ENCODE measurements around the gene RNF214. TPM values are rescaled to one million over a fixed set of nuclear protein-coding genes. Genes with fewer than 3 reads are reported as not detected.
A peak's percentile ranks its signal among the peaks of the same experiment; 100 is the strongest.

RNF214 gene
- total and polyA plus RNA-seq, 2 of the 13 experiments (the other 11 are each of a cell fraction or from before 2014, with no cell fraction given) = 10.7 to 12.6 TPM

DNA sequence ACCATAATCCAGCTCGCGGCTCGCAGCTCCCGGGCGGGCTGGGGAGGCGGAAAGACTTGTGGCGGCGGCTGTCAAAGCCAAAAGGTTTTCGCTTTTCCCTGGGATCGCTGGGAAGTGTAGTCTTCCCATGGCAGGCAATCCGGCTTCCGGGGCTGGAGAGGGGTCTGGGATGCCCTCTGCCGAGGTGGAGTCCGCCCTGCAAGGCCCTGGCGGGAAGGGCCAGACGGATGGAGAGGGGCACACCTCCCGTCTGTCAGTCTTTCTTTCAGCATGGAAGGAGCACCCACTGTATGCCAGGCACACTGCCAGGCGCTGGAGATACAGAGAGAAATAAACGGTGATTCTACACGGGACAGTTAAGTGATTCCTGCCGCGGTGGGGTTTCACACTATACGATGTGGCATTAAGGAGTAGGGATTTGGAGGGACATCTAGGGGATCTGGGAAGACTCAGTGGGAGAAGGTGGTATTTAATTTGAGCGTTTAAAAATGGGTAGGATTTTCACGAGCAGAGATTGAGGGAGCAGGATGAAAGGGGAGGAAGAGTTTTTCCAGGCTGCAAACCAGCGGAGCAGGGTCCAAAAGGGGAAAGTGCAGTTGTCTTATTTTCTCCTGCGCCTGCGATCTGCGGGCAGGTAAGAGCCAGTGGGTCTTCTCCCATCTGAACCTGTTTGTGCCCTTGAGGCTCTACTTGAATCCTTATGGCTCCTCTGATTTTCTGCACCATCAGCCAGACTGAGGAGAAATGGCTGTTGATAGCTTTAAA, 83.9 kb downstream of the RNF214 start, which contains the start of gene BACE1 (continued):
- TF ChIP-seq ZNF674 (CRISPR knock-in tag; IDR thresholded peaks at IDR 0.05; ENCODE audit: low read depth) (no peak), ZNF33A (CRISPR knock-in tag; IDR thresholded peaks at IDR 0.05; ENCODE audit: borderline replicate concordance) (no peak), HNF4G (IDR thresholded peaks at IDR 0.05; ENCODE audit: borderline replicate concordance, low read depth, low read length) (peak; percentile 33; the same call in 1 of the 2 replicates), HNF4G (CRISPR knock-in tag; IDR thresholded peaks at IDR 0.05; ENCODE audit: borderline replicate concordance, low read depth) (no peak), SUZ12 (IDR thresholded peaks at IDR 0.05; ENCODE audit: low read depth, low read length) (peak; percentile 46), KAT7 (CRISPR knock-in tag; IDR thresholded peaks at IDR 0.05; ENCODE audit: borderline replicate concordance) (no peak), ZNF776 (CRISPR knock-in tag; IDR thresholded peaks at IDR 0.05) (no peak), NPAS2 (CRISPR knock-in tag; IDR thresholded peaks at IDR 0.05; ENCODE audit: borderline replicate concordance) (no peak), GLI4 (CRISPR knock-in tag; IDR thresholded peaks at IDR 0.05; ENCODE audit: borderline replicate concordance) (peak; percentile 83; the same call in 1 of the 2 replicates), ASH2L (IDR thresholded peaks at IDR 0.05; ENCODE audit: insufficient read length, low read depth, low read length) (peak; percentile 66), FOXA1 (IDR thresholded peaks at IDR 0.05) (no peak), FOXA1 (CRISPR knock-in tag; IDR thresholded peaks at IDR 0.05) (no peak)
- TF ChIP-seq, protein P1, sequence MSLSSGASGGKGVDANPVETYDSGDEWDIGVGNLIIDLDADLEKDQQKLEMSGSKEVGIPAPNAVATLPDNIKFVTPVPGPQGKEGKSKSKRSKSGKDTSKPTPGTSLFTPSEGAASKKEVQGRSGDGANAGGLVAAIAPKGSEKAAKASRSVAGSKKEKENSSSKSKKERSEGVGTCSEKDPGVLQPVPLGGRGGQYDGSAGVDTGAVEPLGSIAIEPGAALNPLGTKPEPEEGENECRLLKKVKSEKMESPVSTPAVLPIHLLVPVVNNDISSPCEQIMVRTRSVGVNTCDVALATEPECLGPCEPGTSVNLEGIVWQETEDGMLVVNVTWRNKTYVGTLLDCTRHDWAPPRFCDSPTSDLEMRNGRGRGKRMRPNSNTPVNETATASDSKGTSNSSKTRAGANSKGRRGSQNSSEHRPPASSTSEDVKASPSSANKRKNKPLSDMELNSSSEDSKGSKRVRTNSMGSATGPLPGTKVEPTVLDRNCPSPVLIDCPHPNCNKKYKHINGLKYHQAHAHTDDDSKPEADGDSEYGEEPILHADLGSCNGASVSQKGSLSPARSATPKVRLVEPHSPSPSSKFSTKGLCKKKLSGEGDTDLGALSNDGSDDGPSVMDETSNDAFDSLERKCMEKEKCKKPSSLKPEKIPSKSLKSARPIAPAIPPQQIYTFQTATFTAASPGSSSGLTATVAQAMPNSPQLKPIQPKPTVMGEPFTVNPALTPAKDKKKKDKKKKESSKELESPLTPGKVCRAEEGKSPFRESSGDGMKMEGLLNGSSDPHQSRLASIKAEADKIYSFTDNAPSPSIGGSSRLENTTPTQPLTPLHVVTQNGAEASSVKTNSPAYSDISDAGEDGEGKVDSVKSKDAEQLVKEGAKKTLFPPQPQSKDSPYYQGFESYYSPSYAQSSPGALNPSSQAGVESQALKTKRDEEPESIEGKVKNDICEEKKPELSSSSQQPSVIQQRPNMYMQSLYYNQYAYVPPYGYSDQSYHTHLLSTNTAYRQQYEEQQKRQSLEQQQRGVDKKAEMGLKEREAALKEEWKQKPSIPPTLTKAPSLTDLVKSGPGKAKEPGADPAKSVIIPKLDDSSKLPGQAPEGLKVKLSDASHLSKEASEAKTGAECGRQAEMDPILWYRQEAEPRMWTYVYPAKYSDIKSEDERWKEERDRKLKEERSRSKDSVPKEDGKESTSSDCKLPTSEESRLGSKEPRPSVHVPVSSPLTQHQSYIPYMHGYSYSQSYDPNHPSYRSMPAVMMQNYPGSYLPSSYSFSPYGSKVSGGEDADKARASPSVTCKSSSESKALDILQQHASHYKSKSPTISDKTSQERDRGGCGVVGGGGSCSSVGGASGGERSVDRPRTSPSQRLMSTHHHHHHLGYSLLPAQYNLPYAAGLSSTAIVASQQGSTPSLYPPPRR (CRISPR knock-in tag; IDR thresholded peaks at IDR 0.05; ENCODE audit: borderline replicate concordance) = no peak

Data from HepG2 (cell line).